H1 (cell line): ENCODE data around the gene P2RY11. TPM values are rescaled to one million over a fixed set of nuclear protein-coding genes. Genes with fewer than 3 reads are reported as not detected.

Experiments
- EP300 ChIP-seq, 2 experiments: IDR thresholded peaks; 1 replicate in 1 of 2; 2 replicates in 1 of 2; pipeline ENCODE4 v1.6.1; 2011 to 2012; ENCODE audit warnings: low read depth in 2 of 2, low read length in 2 of 2, mild to moderate bottlenecking in 2 of 2, borderline replicate concordance in 1 of 2, inconsistent platforms in 1 of 2, moderate library complexity in 1 of 2
- JUND ChIP-seq: IDR thresholded peaks from 2 replicates; pipeline ENCODE4 v1.6.1; 2011; ENCODE audit warnings: mild to moderate bottlenecking, improper control_type of control experiment, low read length
- NANOG ChIP-seq: IDR thresholded peaks from 2 replicates; pipeline ENCODE4 v1.6.1; 2011; ENCODE audit warnings: low read length, low read depth, mild to moderate bottlenecking, inconsistent platforms; ENCODE audit not compliant: insufficient read depth, poor library complexity, severe bottlenecking
- NRF1 ChIP-seq: IDR thresholded peaks from 2 replicates; pipeline ENCODE4 v1.6.1; 2011; ENCODE audit warnings: mild to moderate bottlenecking, low read depth, low read length, improper control_type of control experiment
- PHF8 ChIP-seq: fragments of 200-600 bp; sonication (generic); conservative IDR thresholded peaks from 2 replicates; pipeline ENCODE4 v1.7.1; 2012; ENCODE audit warnings: low read depth, mild to moderate bottlenecking, inconsistent platforms, low read length, moderate library complexity
- RBBP5 ChIP-seq: IDR thresholded peaks from 2 replicates; pipeline ENCODE4 v1.7.1; 2012; ENCODE audit warnings: low read depth, mild to moderate bottlenecking, inconsistent platforms, low read length, moderate library complexity, borderline replicate concordance
- RNF2 ChIP-seq: fragments of 200-900, 300-1000 bp; sonication (generic); IDR thresholded peaks from 2 replicates; pipeline ENCODE4 v1.7.1; 2016; ENCODE audit warnings: borderline replicate concordance, low read depth, mild to moderate bottlenecking, antibody characterized with exemption, low read length; ENCODE audit not compliant: poor library complexity, severe bottlenecking; ENCODE audit errors: missing control alignments
- RXRA ChIP-seq: IDR thresholded peaks from 2 replicates; pipeline ENCODE4 v1.6.1; 2011; ENCODE audit warnings: low read depth, mild to moderate bottlenecking, low read length, moderate library complexity; ENCODE audit not compliant: insufficient read depth
- SIRT6 ChIP-seq: IDR thresholded peaks from one replicate; pipeline ENCODE4 v1.7.1; 2012; ENCODE audit warnings: low read length, inconsistent platforms
- polyA plus RNA-seq, 7 experiments: library from polyadenylated mRNA; depleted of rRNA in 3 of 7; stranded (reverse) in 5 of 7; unstranded in 2 of 7; fragments of >200 nt in 5 of 7; fragments of 200-250 nt in 2 of 7; gene quantifications; 1 replicate in 5 of 7; 2 replicates in 1 of 7; 4 replicates in 1 of 7; pipeline versions ENCODE4 v1.2.1 to v1.2.3, GENCODE V29; 2011 to 2013; ENCODE audit warnings: missing spikeins in 2 of 7, mixed read lengths in 2 of 7
- total RNA-seq: library from RNA; stranded (reverse); fragmentation: NEBNext Ultra II Directional; extraction: Animal tissue kit (Norgen Biotek cat#: 25700); gene quantifications from 2 replicates; pipeline ENCODE4 v1.2.1, GENCODE V29; 2021

Gene P2RY11
- total and polyA plus RNA-seq, 2 of the 8 experiments (the other 6 are each of a cell fraction or from before 2014, with no cell fraction given): 9.2 to 18.0 TPM

DNA sequence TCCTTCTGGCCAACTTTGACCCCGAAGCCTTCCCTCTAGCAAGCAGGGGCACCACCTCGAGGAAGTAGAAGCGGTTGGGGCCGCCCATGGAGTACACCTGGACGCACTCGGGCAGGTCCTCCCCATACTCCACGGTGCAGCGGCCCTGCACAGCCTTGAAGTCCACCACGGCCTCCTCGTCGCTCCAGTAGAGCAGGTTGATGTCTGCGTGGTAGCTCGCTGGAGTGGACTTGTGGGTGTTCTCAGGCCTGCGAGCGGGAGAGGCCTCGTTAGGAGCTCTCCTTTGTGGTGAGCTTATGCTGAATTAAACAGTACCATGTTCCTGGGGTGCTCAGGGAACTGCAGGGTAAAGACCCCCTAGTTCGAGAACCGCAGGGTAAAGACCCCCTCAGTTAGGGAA, 30.5 kb downstream of the P2RY11 start (continued):
- TF ChIP-seq RXRA (no peak), PHF8 (no peak), JUND (no peak), NANOG (no peak), RNF2 (no peak), NRF1 (no peak), SIRT6 (no peak), EP300 (IDR thresholded peaks at IDR 0.05; ENCODE audit: borderline replicate concordance in 1 of 2, low read depth in 2 of 2, low read length in 2 of 2) (no peak), RBBP5 (no peak)
